ENCODE data around the gene TRIM63. TPM values are rescaled to one million over a fixed set of nuclear protein-coding genes. Genes with fewer than 3 reads are reported as not detected.

The TRIM63 gene
- total RNA-seq, 3 donors from 2014 or later (not counting 1 experiment from before 2014, with no cell fraction given), result not detected

DNA sequence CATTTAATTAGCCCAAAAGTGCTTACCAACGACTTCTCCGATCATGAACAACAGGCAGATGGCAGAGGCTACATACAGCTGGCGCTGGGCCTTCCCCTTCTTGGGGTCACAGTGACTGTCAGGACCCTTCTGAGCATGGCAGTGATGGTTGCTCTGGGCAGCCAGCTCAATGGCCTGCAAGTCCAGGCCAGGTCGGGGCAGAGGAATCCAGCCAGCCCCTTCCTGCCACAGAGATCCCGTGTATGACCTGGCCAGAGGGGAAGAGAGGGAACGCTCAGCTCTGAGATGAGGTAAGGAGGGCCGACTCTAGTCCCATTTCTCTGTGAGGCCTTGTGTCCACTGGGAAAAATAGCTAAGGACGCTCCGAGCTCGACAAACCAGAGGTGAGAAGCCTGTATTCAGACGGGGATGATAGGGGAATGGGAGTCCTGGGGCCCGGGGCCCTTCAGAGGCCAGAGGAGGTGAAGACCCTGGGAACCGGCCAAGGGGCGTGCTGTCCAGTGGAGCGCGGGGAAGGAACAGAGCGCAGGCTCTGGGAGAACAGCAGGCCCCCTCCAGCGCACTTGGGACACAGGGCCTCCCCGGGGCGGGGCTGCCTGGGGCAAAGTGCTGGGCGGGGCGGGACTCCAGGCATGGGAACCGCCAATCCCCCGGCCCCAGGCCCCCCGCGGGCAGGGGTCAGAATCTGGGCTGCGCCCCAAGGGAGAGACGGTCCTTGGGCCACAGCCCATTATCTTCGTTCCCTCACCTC lies 22.3 kb downstream of the TRIM63 start:
- H3K4me3 Mint-ChIP-seq, result no peak overlapping the region
- H3K27me3 Mint-ChIP-seq (ENCODE audit: low read depth in 2 of 2), result peaks cover 34 to 39% of the 10 kb centered on the region in 2 donors
- DNase-seq (no peak), ATAC-seq (no peak)
- Histone ChIP-seq H3K9me3 (ENCODE audit: control insufficient read depth, insufficient read depth, low read length) (no peaks in the 10 kb centered on the region), H3K27me3 (ENCODE audit: control insufficient read depth, insufficient read depth, low read length) (peaks cover 23% of the 10 kb centered on the region), H3K36me3 (ENCODE audit: control insufficient read depth, insufficient read depth, low read length) (no peaks in the 10 kb centered on the region), H3K4me1 (ENCODE audit: control insufficient read depth, insufficient read depth, low read length) (no peaks in the 10 kb centered on the region), H3K27ac (ENCODE audit: low read length) (no peak overlapping the region), H3K4me3 (ENCODE audit: low read length) (no peak overlapping the region)
- no peak overlapping the region for H3K27ac Mint-ChIP-seq
- intact Hi-C loops (cut with micrococcal nuclease), result no loop called here
- no peaks in the 10 kb centered on the region for H3K4me1 Mint-ChIP-seq
- H3K36me3 Mint-ChIP-seq, result no peaks in the 10 kb centered on the region
- 36% methylated on average over 29 of the region's 29 CpGs for WGBS (ENCODE audit: insufficient coverage)
- no peaks in the 10 kb centered on the region for H3K9me3 Mint-ChIP-seq
- no peak for TF ChIP-seq CTCF (IDR thresholded peaks at IDR 0.05)

DNA sequence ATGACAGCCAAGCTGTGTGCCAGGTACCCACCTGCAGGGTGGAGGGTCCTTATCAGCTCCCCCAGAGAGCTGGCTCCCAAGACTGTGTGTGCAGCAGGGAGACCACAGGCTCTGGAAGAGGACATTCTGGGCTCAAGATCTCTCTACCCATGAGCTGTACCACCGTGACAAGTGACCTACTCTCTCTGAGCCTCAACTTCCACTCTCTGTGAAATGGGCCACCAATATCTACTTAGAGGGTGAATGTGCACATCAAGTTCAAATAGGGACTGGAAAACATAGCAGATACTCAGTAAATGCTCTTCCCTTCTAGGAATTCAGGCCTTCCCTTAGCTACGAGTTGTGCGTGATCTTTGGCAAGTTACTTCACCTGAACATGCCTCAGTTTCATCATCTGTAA lies 23.0 kb downstream of the TRIM63 start:
- H3K9me3 Mint-ChIP-seq, result no peaks in the 10 kb centered on the region
- no peak for TF ChIP-seq CTCF (IDR thresholded peaks at IDR 0.05)
- peaks cover 30 to 32% of the 10 kb centered on the region in 2 donors for H3K27me3 Mint-ChIP-seq (ENCODE audit: low read depth in 2 of 2)
- H3K27me3 ChIP-seq (ENCODE audit: control insufficient read depth, insufficient read depth, low read length), result peaks cover 23% of the 10 kb centered on the region
- no peak overlapping the region for H3K27ac ChIP-seq (ENCODE audit: low read length)
- no peaks in the 10 kb centered on the region for H3K4me1 Mint-ChIP-seq
- ATAC-seq (no peak), DNase-seq (no peak)
- H3K4me3 Mint-ChIP-seq, result no peak overlapping the region
- no peak overlapping the region for H3K4me3 ChIP-seq (ENCODE audit: low read length)
- H3K36me3 Mint-ChIP-seq, result no peaks in the 10 kb centered on the region
- no peak overlapping the region for H3K27ac Mint-ChIP-seq
- no peaks in the 10 kb centered on the region for H3K36me3 ChIP-seq (ENCODE audit: control insufficient read depth, insufficient read depth, low read length)
- no peaks in the 10 kb centered on the region for H3K9me3 ChIP-seq (ENCODE audit: control insufficient read depth, insufficient read depth, low read length)
- 83% methylated on average over 3 of the region's 3 CpGs for WGBS (ENCODE audit: insufficient coverage)
- no peaks in the 10 kb centered on the region for H3K4me1 ChIP-seq (ENCODE audit: control insufficient read depth, insufficient read depth, low read length)
- intact Hi-C loops (cut with micrococcal nuclease), result no loop called here

GRCh38 chr1:26043765-26044164 lies 23.7 kb downstream of the TRIM63 start:
- Histone ChIP-seq H3K36me3 (ENCODE audit: control insufficient read depth, insufficient read depth, low read length) (no peaks in the 10 kb centered on the region), H3K27me3 (ENCODE audit: control insufficient read depth, insufficient read depth, low read length) (peaks cover 23% of the 10 kb centered on the region), H3K4me3 (ENCODE audit: low read length) (no peak overlapping the region), H3K9me3 (ENCODE audit: control insufficient read depth, insufficient read depth, low read length) (no peaks in the 10 kb centered on the region), H3K4me1 (ENCODE audit: control insufficient read depth, insufficient read depth, low read length) (no peaks in the 10 kb centered on the region), H3K27ac (ENCODE audit: low read length) (no peak overlapping the region)
- Mint-ChIP-seq H3K27me3 (ENCODE audit: low read depth in 2 of 2) (peaks cover 25 to 26% of the 10 kb centered on the region in 2 donors), H3K27ac (no peak overlapping the region), H3K36me3 (no peaks in the 10 kb centered on the region), H3K4me1 (no peaks in the 10 kb centered on the region), H3K9me3 (no peaks in the 10 kb centered on the region), H3K4me3 (no peak overlapping the region)
- WGBS (ENCODE audit: insufficient coverage), result 82% methylated on average over 2 of the region's 2 CpGs
- intact Hi-C loops (cut with micrococcal nuclease), result no loop called here
- ATAC-seq (no peak), DNase-seq (no peak)
- TF ChIP-seq CTCF (IDR thresholded peaks at IDR 0.05), result no peak

DNA sequence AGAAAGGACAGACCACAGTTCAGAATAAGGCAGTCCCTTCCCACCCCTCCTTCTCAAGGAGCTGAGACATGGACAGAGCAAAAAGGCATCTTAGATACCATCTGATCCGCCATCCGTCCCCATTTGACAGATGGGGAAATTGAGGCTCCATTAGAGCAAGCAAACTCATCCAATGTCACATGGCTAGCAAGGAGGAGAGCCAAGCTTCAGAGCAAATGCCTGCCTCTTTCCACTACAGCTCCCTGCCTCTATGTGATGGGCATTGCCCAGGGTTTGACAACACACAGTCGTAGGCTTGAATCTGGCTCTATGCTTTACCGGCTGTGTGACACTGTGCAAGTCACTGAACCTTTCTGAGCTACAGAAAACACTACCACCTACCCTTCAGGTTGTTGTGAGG lies 25.5 kb downstream of the TRIM63 start:
- Mint-ChIP-seq H3K4me1 (no peaks in the 10 kb centered on the region), H3K9me3 (no peaks in the 10 kb centered on the region), H3K36me3 (no peaks in the 10 kb centered on the region), H3K27me3 (ENCODE audit: low read depth in 2 of 2) (peaks cover 18 to 19% of the 10 kb centered on the region in 2 donors), H3K4me3 (no peak overlapping the region), H3K27ac (no peak overlapping the region)
- Histone ChIP-seq H3K36me3 (ENCODE audit: control insufficient read depth, insufficient read depth, low read length) (no peaks in the 10 kb centered on the region), H3K27ac (ENCODE audit: low read length) (no peak overlapping the region), H3K4me1 (ENCODE audit: control insufficient read depth, insufficient read depth, low read length) (no peaks in the 10 kb centered on the region), H3K27me3 (ENCODE audit: control insufficient read depth, insufficient read depth, low read length) (peaks cover 19% of the 10 kb centered on the region), H3K9me3 (ENCODE audit: control insufficient read depth, insufficient read depth, low read length) (no peaks in the 10 kb centered on the region), H3K4me3 (ENCODE audit: low read length) (no peak overlapping the region)
- ATAC-seq (no peak), DNase-seq (no peak)
- TF ChIP-seq CTCF (IDR thresholded peaks at IDR 0.05), result no peak
- intact Hi-C loops (cut with micrococcal nuclease), result no loop called here
- WGBS (ENCODE audit: insufficient coverage), result 63% methylated on average over 4 of the region's 4 CpGs
